NCI-H2081 treated with DMSO at 0.1 percent for 48 hours (cell line): ENCODE measurements around the gene UBE2S.
"Not testable (repeated sequence)": the region's sequence is repeated elsewhere in the genome, so short reads cannot be mapped to it uniquely, and the experiment has no call there.

Experiments
- DNase-seq: peaks from one replicate; lab custom pipeline; 2025; lab: John Stamatoyannopoulos, UW

UBE2S gene

GRCh38 chr19:55407550-55407799 is at the start of gene UBE2S:
Gene UBE2S (minus strand): TSS chr19:55407788. CDS start chr19:55407589, 199 bp downstream.
- not testable (repeated sequence) for DNase-seq

- DNase-seq, result no peak
These were observed 48.8 kb upstream of the UBE2S start for GRCh38 chr19:55456347-55456746.

- no peak for DNase-seq
These were observed 48.1 kb upstream of the UBE2S start for GRCh38 chr19:55455576-55456235.

- no peak for DNase-seq
These were observed 47.2 kb upstream of the UBE2S start for GRCh38 chr19:55454787-55455243.

GRCh38 chr19:55453511-55454260 is 46.1 kb upstream of the UBE2S start:
- DNase-seq, result no peak

GRCh38 chr19:55452749-55453346 is 45.3 kb upstream of the UBE2S start:
- peak; percentile 69 for DNase-seq

- DNase-seq, result no peak
These were observed 44.6 kb upstream of the UBE2S start for GRCh38 chr19:55451965-55452748.

GRCh38 chr19:55451163-55451964 is 43.8 kb upstream of the UBE2S start:
- no peak for DNase-seq

- no peak for DNase-seq
These were observed 41.9 kb upstream of the UBE2S start for GRCh38 chr19:55449469-55449868.

GRCh38 chr19:55448175-55448490 is 40.5 kb upstream of the UBE2S start:
- not testable (repeated sequence) for DNase-seq

GRCh38 chr19:55447421-55448174 is 40.0 kb upstream of the UBE2S start:
- no peak for DNase-seq

GRCh38 chr19:55446060-55446459 is 38.5 kb upstream of the UBE2S start:
- DNase-seq, result no peak

GRCh38 chr19:55444646-55445045 is 37.1 kb upstream of the UBE2S start:
- no peak for DNase-seq

GRCh38 chr19:55443824-55444480 is 36.4 kb upstream of the UBE2S start:
- no peak for DNase-seq

GRCh38 chr19:55443045-55443823 is 35.6 kb upstream of the UBE2S start, which contains the start of gene SHISA7:
Gene SHISA7 (minus strand): TSS chr19:55443300. CDS start chr19:55442863, 437 bp downstream.
- no peak for DNase-seq

GRCh38 chr19:55442372-55442961 is 34.9 kb upstream of the UBE2S start:
- DNase-seq, result no peak

GRCh38 chr19:55441692-55442321 is 34.2 kb upstream of the UBE2S start:
- no peak for DNase-seq

GRCh38 chr19:55441319-55441691 is 33.7 kb upstream of the UBE2S start:
- no peak for DNase-seq
